Measurements from ENCODE around the gene ERC2.
A peak's percentile ranks its signal among the peaks of the same experiment; 100 is the strongest.

ERC2 gene

DNA sequence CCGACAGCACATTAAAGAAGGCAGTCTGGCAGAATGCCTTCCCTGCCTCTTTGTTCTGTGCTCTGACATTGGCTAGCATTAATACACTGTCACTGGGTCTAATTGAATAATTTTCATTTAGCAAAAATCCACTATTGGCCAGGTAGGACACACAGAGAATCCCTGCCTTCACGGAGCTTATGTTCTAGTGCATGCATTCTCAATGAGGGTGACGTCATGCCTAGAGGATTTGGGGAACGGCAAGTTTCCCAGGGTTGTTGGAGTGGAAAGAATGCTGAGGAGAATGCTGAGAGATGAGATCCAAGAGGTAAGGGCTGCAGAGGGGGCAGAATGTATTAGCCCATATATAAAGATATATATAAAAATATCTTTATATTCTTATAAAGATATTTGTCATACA lies 284.7 kb downstream of the ERC2 start:
- no peak overlapping the region for H3K4me3 ChIP-seq (ENCODE audit: control insufficient read depth, low read depth, low read length)
- no peak for DNase-seq (ENCODE audit: low read depth)
- TF ChIP-seq, protein P1, sequence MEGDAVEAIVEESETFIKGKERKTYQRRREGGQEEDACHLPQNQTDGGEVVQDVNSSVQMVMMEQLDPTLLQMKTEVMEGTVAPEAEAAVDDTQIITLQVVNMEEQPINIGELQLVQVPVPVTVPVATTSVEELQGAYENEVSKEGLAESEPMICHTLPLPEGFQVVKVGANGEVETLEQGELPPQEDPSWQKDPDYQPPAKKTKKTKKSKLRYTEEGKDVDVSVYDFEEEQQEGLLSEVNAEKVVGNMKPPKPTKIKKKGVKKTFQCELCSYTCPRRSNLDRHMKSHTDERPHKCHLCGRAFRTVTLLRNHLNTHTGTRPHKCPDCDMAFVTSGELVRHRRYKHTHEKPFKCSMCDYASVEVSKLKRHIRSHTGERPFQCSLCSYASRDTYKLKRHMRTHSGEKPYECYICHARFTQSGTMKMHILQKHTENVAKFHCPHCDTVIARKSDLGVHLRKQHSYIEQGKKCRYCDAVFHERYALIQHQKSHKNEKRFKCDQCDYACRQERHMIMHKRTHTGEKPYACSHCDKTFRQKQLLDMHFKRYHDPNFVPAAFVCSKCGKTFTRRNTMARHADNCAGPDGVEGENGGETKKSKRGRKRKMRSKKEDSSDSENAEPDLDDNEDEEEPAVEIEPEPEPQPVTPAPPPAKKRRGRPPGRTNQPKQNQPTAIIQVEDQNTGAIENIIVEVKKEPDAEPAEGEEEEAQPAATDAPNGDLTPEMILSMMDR (IDR thresholded peaks at IDR 0.05; ENCODE audit: control insufficient read depth, insufficient read depth, low read depth, low read length, missing control alignments): no peak

DNA sequence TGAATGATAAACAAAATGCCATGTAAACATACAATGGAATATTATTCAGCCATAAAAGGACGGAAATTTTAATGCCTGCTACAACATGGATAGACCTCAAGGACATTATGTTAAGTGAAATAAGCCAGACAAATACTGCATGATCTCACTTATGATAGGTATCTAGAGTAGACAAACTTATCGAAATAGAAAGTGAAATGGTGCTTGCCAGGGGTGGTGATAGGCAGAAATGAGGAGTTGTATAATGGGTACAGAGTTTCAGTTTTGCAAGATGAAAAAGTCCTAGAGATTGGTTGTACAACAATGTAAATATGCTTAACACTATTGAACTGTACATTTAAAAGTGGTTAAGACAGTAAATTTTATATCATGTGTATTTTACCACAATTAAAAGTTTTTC lies 287.8 kb downstream of the ERC2 start:
- H3K4me3 ChIP-seq (ENCODE audit: control insufficient read depth, low read depth, low read length): no peak overlapping the region
- TF ChIP-seq, protein P1 (IDR thresholded peaks at IDR 0.05; ENCODE audit: control insufficient read depth, insufficient read depth, low read depth, low read length, missing control alignments): no peak
- DNase-seq (ENCODE audit: low read depth): no peak

DNA sequence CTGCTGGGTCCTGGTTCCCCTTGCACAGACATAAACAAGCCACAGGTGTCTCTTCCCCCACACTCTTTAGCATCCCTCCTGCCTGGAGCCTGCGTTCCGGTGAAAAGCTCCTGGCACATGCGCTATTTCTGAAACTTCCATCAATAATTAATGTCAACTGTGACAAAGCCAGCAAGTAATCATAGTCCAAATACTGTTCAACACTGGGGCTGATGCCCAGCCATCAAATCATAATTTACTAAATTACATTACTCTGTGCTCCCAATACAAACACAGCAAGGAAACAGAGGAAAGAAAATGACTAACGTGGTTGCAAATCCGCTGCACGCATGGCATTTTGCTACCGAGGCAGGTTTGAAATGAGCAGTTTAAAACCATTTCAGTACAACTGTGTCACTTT lies 294.7 kb downstream of the ERC2 start:
- no peak for DNase-seq (ENCODE audit: low read depth)

DNA sequence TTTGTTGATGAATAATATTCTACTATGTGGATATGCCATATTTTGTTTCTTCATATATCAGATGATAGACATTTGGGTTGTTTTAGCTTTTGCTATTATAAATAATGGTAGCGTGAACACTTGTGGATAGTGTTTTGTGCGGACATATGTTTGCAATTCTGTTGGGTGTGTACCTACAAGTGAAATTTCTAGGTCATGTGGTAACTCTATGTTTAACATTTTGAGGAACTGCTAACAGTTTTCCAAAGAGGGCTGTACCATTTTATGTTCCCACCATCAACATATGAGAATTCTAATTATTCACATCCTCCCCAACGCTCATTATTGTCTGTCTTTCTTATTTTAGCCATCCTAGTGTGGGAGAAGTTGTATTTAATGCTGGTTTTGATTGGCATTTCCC lies 303.8 kb downstream of the ERC2 start:
- H3K4me3 ChIP-seq (ENCODE audit: control insufficient read depth, low read depth, low read length): no peak overlapping the region
- TF ChIP-seq, protein P1 (IDR thresholded peaks at IDR 0.05; ENCODE audit: control insufficient read depth, insufficient read depth, low read depth, low read length, missing control alignments): no peak
- DNase-seq (ENCODE audit: low read depth): no peak

More for the DNA sequence above, 294.7 kb downstream of the ERC2 start:
- TF ChIP-seq, protein P1 (IDR thresholded peaks at IDR 0.05; ENCODE audit: control insufficient read depth, insufficient read depth, low read depth, low read length, missing control alignments): no peak
- no peak overlapping the region for H3K4me3 ChIP-seq (ENCODE audit: control insufficient read depth, low read depth, low read length)

DNA sequence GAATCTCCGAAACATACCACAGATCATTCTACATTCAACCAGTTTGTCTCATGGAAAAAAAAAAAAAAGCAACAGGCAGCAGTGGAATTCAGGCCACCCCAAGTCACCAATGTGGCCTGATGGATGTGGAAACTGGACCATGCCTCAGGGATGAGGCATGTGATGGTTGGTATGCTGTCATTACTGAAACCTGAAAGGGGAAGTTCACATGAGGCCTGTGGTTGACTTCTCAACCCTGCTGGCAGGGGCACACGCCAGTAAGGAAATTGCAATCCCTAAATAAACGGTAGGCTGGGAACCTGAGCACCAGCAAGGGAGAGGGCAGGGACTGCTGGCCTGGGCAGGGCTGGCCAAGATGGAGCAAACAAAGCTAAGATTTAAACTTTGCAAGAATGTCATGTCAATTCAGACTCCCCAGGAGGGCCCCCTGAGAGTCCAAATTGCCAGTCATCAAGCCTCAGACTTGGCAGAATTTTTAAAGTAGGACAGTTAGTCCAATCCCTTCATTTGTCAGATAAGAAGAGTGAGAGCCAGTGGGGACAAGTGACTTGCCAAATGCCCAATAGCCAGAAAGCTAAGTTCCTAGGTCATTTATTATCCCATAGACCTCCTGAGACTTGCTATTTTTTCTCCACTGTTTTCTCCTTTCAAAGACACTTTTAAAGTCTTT lies 310.4 kb downstream of the ERC2 start:
- H3K4me3 ChIP-seq (ENCODE audit: control insufficient read depth, low read depth, low read length): no peak overlapping the region
- DNase-seq (ENCODE audit: low read depth): peak; percentile 29
- TF ChIP-seq, protein P1 (IDR thresholded peaks at IDR 0.05; ENCODE audit: control insufficient read depth, insufficient read depth, low read depth, low read length, missing control alignments): no peak

DNA sequence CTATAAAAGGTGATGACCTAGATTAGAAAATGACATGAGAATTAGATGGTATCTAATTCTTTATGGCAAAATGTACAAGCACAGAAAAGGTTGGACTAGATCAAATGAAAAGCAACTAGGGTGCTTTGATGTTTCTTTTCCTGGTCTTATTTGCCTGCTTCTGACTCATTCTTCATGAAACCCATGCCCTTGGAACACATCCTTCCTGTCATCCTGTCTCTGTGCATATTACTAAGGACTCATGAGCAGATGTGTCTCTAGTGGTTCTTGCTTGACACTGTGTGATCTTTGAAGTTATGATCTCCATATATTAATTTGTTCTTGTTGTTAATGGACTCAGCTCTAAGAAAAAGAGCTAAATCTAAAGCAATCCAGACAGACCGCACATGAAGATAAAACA lies 314.0 kb downstream of the ERC2 start:
- H3K4me3 ChIP-seq (ENCODE audit: control insufficient read depth, low read depth, low read length): no peak overlapping the region
- no peak for DNase-seq (ENCODE audit: low read depth)
- TF ChIP-seq, protein P1 (IDR thresholded peaks at IDR 0.05; ENCODE audit: control insufficient read depth, insufficient read depth, low read depth, low read length, missing control alignments): no peak

All from AG09309 (cell line).